ENCODE results near the gene INSYN2B.

The INSYN2B gene

GRCh38 chr5:169980418-169981053, at the start of gene INSYN2B:
Gene INSYN2B (minus strand): TSS chr5:169980495. CDS start chr5:169883898, 96,597 bp downstream.
- peak in 1 of 2 experiments; percentile 23 for DNase-seq

- DNase-seq = no peak
Measured at GRCh38 chr5:170028124-170028523, 47.8 kb upstream of the INSYN2B start.

- no peak for DNase-seq
Measured at GRCh38 chr5:170025853-170026252, 45.6 kb upstream of the INSYN2B start.

GRCh38 chr5:170021506-170021905, 41.2 kb upstream of the INSYN2B start:
- no peak for DNase-seq

GRCh38 chr5:170020423-170020822, 40.1 kb upstream of the INSYN2B start:
- DNase-seq = no peak

GRCh38 chr5:170012622-170013021, 32.3 kb upstream of the INSYN2B start:
- DNase-seq = no peak

- DNase-seq = no peak
Measured at GRCh38 chr5:170011751-170012150, 31.5 kb upstream of the INSYN2B start.

GRCh38 chr5:170010595-170010994, 30.3 kb upstream of the INSYN2B start:
- no peak for DNase-seq

GRCh38 chr5:170008376-170008775, 28.1 kb upstream of the INSYN2B start:
- DNase-seq = no peak

GRCh38 chr5:170006021-170006420, 25.7 kb upstream of the INSYN2B start:
- DNase-seq = no peak

- no peak for DNase-seq
Measured at GRCh38 chr5:170000155-170000554, 19.9 kb upstream of the INSYN2B start.

GRCh38 chr5:169999621-170000020, 19.3 kb upstream of the INSYN2B start:
- DNase-seq = no peak

- DNase-seq = no peak
Measured at GRCh38 chr5:169997798-169998197, 17.5 kb upstream of the INSYN2B start.

GRCh38 chr5:169993485-169993790, 13.1 kb upstream of the INSYN2B start:
- DNase-seq = no peak

GRCh38 chr5:169992789-169993484, 12.6 kb upstream of the INSYN2B start:
- DNase-seq = no peak

- no peak for DNase-seq
Measured at GRCh38 chr5:169991115-169991869, 11.0 kb upstream of the INSYN2B start.

GRCh38 chr5:169989365-169989764, 9.1 kb upstream of the INSYN2B start:
- no peak for DNase-seq

GRCh38 chr5:169988947-169989346, 8.7 kb upstream of the INSYN2B start:
- no peak for DNase-seq

GRCh38 chr5:169988206-169988605, 7.9 kb upstream of the INSYN2B start:
- DNase-seq = no peak

GRCh38 chr5:169979871-169980270, 424 bp downstream of the INSYN2B start:
- no peak for DNase-seq

GRCh38 chr5:169978714-169979113, 1.6 kb downstream of the INSYN2B start:
- DNase-seq = no peak

- no peak for DNase-seq
Measured at GRCh38 chr5:169974121-169974770, 6.0 kb downstream of the INSYN2B start.

- no peak for DNase-seq
Measured at GRCh38 chr5:169973056-169973455, 7.2 kb downstream of the INSYN2B start.

- no peak for DNase-seq
Measured at GRCh38 chr5:169971780-169972179, 8.5 kb downstream of the INSYN2B start.
